Measurements from ENCODE around the gene LRRC51.

Gene LRRC51

GRCh38 chr11:72100462-72100861 lies 19.8 kb downstream of the LRRC51 start:
- no peak overlapping the region for H3K9ac ChIP-seq (ENCODE audit: low read length)
- peaks cover 16% of the 10 kb centered on the region for H3K36me3 ChIP-seq (ENCODE audit: control insufficient read depth, insufficient read depth, low read length)
- H3K27me3 ChIP-seq (ENCODE audit: control insufficient read depth, insufficient read depth, low read length) = no peaks in the 10 kb centered on the region
- no peak overlapping the region for H3K27ac ChIP-seq (ENCODE audit: low read depth, low read length)
- no peak overlapping the region for H3K4me3 ChIP-seq (ENCODE audit: low read length)
- peaks cover 19% of the 10 kb centered on the region for H3K4me1 ChIP-seq (ENCODE audit: control insufficient read depth, insufficient read depth, low read length)

GRCh38 chr11:72102162-72102561 lies 21.5 kb downstream of the LRRC51 start:
- Histone ChIP-seq H3K27ac (ENCODE audit: low read depth, low read length) (no peak overlapping the region), H3K4me3 (ENCODE audit: low read length) (peak overlapping the region; percentile 82), H3K9ac (ENCODE audit: low read length) (peak overlapping the region; percentile 74), H3K27me3 (ENCODE audit: control insufficient read depth, insufficient read depth, low read length) (no peaks in the 10 kb centered on the region), H3K36me3 (ENCODE audit: control insufficient read depth, insufficient read depth, low read length) (peaks cover 16% of the 10 kb centered on the region), H3K4me1 (ENCODE audit: control insufficient read depth, insufficient read depth, low read length) (peaks cover 19% of the 10 kb centered on the region)

DNA sequence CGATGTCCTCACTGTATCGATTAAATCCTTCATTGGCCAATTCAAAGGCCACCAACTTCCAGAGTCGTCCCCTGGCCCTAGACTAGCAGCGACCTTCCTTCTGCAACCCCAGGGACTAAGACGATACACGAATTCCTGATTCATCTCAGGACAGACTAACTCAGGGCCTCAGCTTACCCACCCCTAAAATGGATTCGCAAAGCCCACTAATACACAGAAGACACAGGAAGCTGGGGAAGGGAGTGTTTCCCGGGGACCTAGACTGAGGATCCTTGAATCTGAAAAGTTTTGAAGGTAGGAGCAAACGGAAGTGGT lies 21.9 kb downstream of the LRRC51 start:
- Histone ChIP-seq H3K9ac (ENCODE audit: low read length) (peak overlapping the region; percentile 74), H3K4me3 (ENCODE audit: low read length) (peak overlapping the region; percentile 82), H3K27me3 (ENCODE audit: control insufficient read depth, insufficient read depth, low read length) (no peaks in the 10 kb centered on the region), H3K36me3 (ENCODE audit: control insufficient read depth, insufficient read depth, low read length) (peaks cover 15% of the 10 kb centered on the region), H3K27ac (ENCODE audit: low read depth, low read length) (peak overlapping the region; percentile 95), H3K4me1 (ENCODE audit: control insufficient read depth, insufficient read depth, low read length) (peaks cover 19% of the 10 kb centered on the region)

- H3K36me3 ChIP-seq (ENCODE audit: control insufficient read depth, insufficient read depth, low read length) = peaks cover 10% of the 10 kb centered on the region
- peaks cover 19% of the 10 kb centered on the region for H3K4me1 ChIP-seq (ENCODE audit: control insufficient read depth, insufficient read depth, low read length)
- H3K27ac ChIP-seq (ENCODE audit: low read depth, low read length) = peak within 1 kb of the TSS; percentile 97
- peak within 1 kb of the TSS; percentile 82 for H3K4me3 ChIP-seq (ENCODE audit: low read length)
- peak within 1 kb of the TSS; percentile 74 for H3K9ac ChIP-seq (ENCODE audit: low read length)
- H3K27me3 ChIP-seq (ENCODE audit: control insufficient read depth, insufficient read depth, low read length) = no peaks in the 10 kb centered on the region
Measured at GRCh38 chr11:72102946-72103753, 22.5 kb downstream of the LRRC51 start, which contains the start of gene LAMTOR1. Gene LAMTOR1, minus strand, starts transcription at chr11:72103297. Its CDS starts 73 bp downstream, at chr11:72103224.

DNA sequence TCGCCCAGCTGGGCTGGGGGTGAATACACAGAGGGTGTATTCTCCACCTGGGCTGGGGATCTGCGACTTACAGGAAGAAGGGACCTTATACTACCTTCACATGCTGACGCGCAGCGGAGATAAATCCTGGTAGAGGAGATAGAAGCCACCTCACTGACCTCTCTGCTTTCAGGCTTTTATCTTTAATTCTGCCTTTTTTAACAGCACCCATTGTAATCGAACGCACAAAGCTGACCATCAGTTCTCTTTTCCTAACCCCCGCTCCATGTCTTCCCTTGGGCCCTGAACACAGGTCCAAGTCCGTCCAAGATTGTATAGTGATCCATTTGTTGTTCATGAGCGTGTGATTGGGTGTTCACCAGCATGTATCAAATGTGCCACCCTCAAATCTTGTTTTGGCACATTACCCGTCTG lies 23.1 kb downstream of the LRRC51 start:
- Histone ChIP-seq H3K9ac (ENCODE audit: low read length) (peak overlapping the region; percentile 66), H3K4me3 (ENCODE audit: low read length) (peak overlapping the region; percentile 77), H3K36me3 (ENCODE audit: control insufficient read depth, insufficient read depth, low read length) (peaks cover 3% of the 10 kb centered on the region), H3K27me3 (ENCODE audit: control insufficient read depth, insufficient read depth, low read length) (no peaks in the 10 kb centered on the region), H3K4me1 (ENCODE audit: control insufficient read depth, insufficient read depth, low read length) (peaks cover 19% of the 10 kb centered on the region), H3K27ac (ENCODE audit: low read depth, low read length) (peak overlapping the region; percentile 97)

DNA sequence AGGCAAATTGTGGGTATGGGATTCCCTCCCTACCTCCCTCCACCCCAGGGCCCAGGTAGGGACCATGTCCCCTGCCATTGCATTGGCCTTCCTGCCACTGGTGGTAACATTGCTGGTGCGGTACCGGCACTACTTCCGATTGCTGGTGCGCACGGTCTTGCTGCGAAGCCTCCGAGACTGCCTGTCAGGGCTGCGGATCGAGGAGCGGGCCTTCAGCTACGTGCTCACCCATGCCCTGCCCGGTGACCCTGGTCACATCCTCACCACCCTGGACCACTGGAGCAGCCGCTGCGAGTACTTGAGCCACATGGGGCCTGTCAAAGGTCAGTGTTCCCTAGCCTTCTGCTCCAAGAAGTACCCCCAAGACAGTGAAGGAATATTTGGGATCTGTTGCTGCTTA lies 25.2 kb downstream of the LRRC51 start, which contains the start of gene TOMT:
Gene TOMT (plus strand): TSS at position 37 of the 400 bp plus-strand sequence. CDS start 28 bp downstream, at position 65.
- Histone ChIP-seq H3K4me3 (ENCODE audit: low read length) (no peak within 1 kb of the TSS), H3K4me1 (ENCODE audit: control insufficient read depth, insufficient read depth, low read length) (peaks cover 17% of the 10 kb centered on the region), H3K27me3 (ENCODE audit: control insufficient read depth, insufficient read depth, low read length) (no peaks in the 10 kb centered on the region), H3K36me3 (ENCODE audit: control insufficient read depth, insufficient read depth, low read length) (peaks cover 2% of the 10 kb centered on the region), H3K27ac (ENCODE audit: low read depth, low read length) (no peak within 1 kb of the TSS), H3K9ac (ENCODE audit: low read length) (peak within 1 kb of the TSS; percentile 43)

DNA sequence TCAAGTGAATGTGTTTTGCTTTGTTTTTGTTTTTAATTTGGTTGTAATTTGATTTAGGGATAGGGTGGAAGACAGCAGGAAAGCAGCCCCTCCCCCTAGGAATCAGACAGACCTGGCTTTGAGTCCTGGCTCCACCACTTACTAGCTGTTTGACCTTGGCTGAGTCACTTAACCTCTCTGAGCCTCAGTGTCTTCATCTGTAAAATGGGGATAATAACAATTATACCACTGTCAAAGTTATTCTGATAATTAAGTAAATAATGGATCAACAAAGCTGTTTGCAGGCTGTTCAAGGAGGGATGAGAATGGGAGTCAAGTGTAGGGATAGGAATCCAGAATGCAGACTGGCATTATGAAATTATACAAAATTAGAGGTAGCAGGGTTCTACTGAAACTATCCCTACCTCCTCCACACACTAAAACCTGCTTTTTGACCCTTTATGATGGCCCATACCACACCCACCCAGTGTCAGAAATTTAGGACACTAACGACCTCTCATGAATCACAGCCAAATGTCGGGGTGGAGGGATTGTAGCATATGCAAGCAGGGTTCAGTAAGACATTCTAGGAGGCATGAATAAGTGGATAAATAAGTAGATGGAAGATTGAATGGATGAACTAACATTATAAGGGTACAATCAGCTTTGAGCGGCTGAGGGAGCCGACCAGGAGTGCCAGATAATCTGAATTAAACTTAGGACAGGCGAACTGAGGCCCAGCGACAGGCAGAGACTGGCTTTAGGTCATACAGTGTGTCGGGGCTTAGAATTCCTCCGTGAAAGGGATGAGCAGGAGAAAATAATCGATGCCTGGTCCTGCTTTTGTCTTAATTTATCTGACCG lies 30.9 kb downstream of the LRRC51 start:
- Histone ChIP-seq H3K27me3 (ENCODE audit: control insufficient read depth, insufficient read depth, low read length) (no peaks in the 10 kb centered on the region), H3K27ac (ENCODE audit: low read depth, low read length) (peak overlapping the region; percentile 97), H3K4me3 (ENCODE audit: low read length) (peak overlapping the region; percentile 73), H3K4me1 (ENCODE audit: control insufficient read depth, insufficient read depth, low read length) (peaks cover 16% of the 10 kb centered on the region), H3K36me3 (ENCODE audit: control insufficient read depth, insufficient read depth, low read length) (peaks cover 2% of the 10 kb centered on the region), H3K9ac (ENCODE audit: low read length) (peak overlapping the region; percentile 81)

- H3K4me1 ChIP-seq (ENCODE audit: control insufficient read depth, insufficient read depth, low read length) = peaks cover 16% of the 10 kb centered on the region
- H3K27me3 ChIP-seq (ENCODE audit: control insufficient read depth, insufficient read depth, low read length) = no peaks in the 10 kb centered on the region
- peak within 1 kb of the TSS; percentile 78 for H3K4me3 ChIP-seq (ENCODE audit: low read length)
- H3K9ac ChIP-seq (ENCODE audit: low read length) = peak within 1 kb of the TSS; percentile 85
- peaks cover 2% of the 10 kb centered on the region for H3K36me3 ChIP-seq (ENCODE audit: control insufficient read depth, insufficient read depth, low read length)
- peak within 1 kb of the TSS; percentile 97 for H3K27ac ChIP-seq (ENCODE audit: low read depth, low read length)
Measured at GRCh38 chr11:72112143-72112977, 31.7 kb downstream of the LRRC51 start, which contains the start of gene ANAPC15. Gene ANAPC15, minus strand, starts transcription at chr11:72112695. Its CDS starts 1,419 bp downstream, at chr11:72111276.

DNA sequence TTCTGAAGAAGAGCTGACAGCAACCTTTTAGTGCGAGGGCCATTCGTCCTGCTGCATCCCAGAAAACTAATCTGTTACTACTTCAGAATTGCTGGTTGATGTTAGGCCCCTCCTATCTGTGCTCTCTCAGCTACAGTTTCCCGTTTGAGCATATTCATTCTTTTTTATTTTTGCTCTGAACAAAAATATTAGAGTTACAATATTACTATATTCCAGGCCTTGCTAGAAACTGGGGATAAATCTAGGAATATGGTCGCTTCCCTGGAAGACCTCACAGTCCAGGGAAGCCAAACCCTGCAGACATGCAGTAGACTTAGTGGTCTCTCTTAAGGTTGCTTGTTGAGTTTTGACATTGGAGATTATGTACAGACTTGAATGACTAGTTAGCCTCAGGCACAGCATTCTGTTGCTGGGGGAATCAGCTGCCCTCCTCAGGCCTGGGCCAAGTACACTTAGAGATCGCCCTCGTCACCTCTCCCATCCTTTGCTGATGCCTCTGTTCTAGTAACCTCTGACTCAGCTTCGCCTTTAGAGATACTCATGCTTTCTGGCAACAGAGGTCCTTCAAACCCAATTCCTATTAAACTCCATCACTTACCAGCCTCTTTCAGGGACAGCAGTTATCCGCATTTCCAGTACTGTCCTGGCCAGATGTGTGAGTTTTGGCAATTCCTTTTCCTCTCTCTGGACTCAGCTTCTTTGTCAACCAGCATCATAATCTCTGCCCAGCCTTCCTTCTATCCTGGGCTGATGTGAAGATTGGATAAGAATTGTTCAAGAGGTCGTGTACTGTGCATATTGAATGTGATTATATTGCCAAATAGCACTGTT lies 32.5 kb downstream of the LRRC51 start:
- no peaks in the 10 kb centered on the region for H3K27me3 ChIP-seq (ENCODE audit: control insufficient read depth, insufficient read depth, low read length)
- peak overlapping the region; percentile 78 for H3K4me3 ChIP-seq (ENCODE audit: low read length)
- peaks cover 2% of the 10 kb centered on the region for H3K36me3 ChIP-seq (ENCODE audit: control insufficient read depth, insufficient read depth, low read length)
- H3K27ac ChIP-seq (ENCODE audit: low read depth, low read length) = peak overlapping the region; percentile 97
- peak overlapping the region; percentile 85 for H3K9ac ChIP-seq (ENCODE audit: low read length)
- H3K4me1 ChIP-seq (ENCODE audit: control insufficient read depth, insufficient read depth, low read length) = peaks cover 16% of the 10 kb centered on the region

DNA sequence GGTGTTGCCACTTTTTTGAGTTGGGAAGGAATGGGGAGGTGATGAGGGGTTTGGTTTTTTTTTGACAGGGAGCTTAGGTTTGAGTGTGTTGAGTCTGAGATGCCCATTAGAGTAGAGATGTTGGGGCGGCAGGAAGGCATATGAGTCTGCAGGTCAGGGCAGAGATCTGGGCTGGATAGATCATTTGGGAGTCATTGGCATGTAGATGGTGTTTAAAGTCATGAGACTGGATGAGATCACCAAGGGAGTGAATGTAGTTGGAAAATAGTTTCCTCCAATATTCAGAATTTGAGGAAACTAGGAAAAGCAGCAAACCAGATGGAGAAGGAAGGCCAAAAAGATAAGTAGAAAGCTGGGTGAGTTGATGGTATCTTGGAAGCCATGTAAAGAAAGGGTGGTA lies 33.9 kb downstream of the LRRC51 start:
- no peak overlapping the region for H3K9ac ChIP-seq (ENCODE audit: low read length)
- H3K4me3 ChIP-seq (ENCODE audit: low read length) = no peak overlapping the region
- H3K27me3 ChIP-seq (ENCODE audit: control insufficient read depth, insufficient read depth, low read length) = no peaks in the 10 kb centered on the region

DNA sequence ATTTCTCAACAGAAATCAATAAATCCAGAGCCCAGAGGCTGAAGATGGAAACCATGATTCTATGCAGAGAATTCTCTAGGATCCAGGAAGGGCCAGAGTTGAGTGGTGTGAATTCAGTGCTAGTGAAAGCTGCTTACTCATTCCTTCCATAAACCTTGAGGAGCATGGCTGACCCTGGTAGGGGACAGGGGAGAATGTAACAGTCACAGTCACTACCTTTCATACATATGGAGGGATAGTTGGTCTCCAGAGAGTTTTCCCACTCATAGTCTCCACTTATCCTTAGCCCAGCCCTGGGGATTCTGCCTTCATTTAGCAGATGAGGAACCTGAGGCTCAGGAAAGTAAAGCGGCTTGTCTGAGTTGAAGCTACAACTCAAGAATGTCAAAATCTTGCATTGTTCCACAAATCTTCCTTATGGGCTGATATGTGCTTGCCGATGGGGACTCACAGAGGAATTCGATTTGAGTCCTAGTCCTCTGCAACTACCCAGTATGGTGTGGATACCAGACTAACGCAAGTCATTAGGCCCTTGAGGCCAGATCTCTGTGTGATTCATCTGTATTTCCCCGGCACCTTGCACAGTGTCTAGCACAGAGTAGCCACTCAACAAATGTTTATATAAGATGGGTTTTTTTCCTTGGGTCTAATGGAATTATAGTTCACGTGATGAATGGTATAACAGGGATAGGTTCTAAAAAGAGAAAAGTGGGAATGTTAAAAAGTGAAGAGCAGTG lies 35.5 kb downstream of the LRRC51 start:
- Histone ChIP-seq H3K4me3 (ENCODE audit: low read length) (no peak overlapping the region), H3K36me3 (ENCODE audit: control insufficient read depth, insufficient read depth, low read length) (no peaks in the 10 kb centered on the region), H3K27me3 (ENCODE audit: control insufficient read depth, insufficient read depth, low read length) (no peaks in the 10 kb centered on the region), H3K27ac (ENCODE audit: low read depth, low read length) (no peak overlapping the region), H3K4me1 (ENCODE audit: control insufficient read depth, insufficient read depth, low read length) (peaks cover 13% of the 10 kb centered on the region), H3K9ac (ENCODE audit: low read length) (no peak overlapping the region)

More for the DNA sequence above, 33.9 kb downstream of the LRRC51 start:
- Histone ChIP-seq H3K36me3 (ENCODE audit: control insufficient read depth, insufficient read depth, low read length) (peaks cover 2% of the 10 kb centered on the region), H3K27ac (ENCODE audit: low read depth, low read length) (no peak overlapping the region), H3K4me1 (ENCODE audit: control insufficient read depth, insufficient read depth, low read length) (peaks cover 16% of the 10 kb centered on the region)
